OCI-LY7 (cell line): ENCODE results near the gene MAN1C1.

Experiments used
- CTCF ChIP-seq: fragments of 200-600 bp; sonication (generic); conservative IDR thresholded peaks from 2 replicates; pipeline ENCODE4 v1.5.1; 2014; ENCODE audit warnings: mild to moderate bottlenecking, antibody characterized with exemption, low read length, moderate library complexity, mixed read lengths
- EZH2phosphoT487 ChIP-seq: fragments of 200-600 bp; sonication (generic); IDR thresholded peaks from 2 replicates; pipeline ENCODE4 v1.6.1; 2018; ENCODE audit warnings: low read depth, borderline replicate concordance, mild to moderate bottlenecking, mixed run types, antibody characterized with exemption, low read length, moderate library complexity, mixed read lengths

GRCh38 chr1:25628741-25629421, 12.3 kb downstream of the MAN1C1 start:
- TF ChIP-seq CTCF: no peak
- TF ChIP-seq EZH2phosphoT487: no peak
